Endothelial cell of umbilical vein (primary cell): Measurements from ENCODE around the gene RIT2. TPM values are rescaled to one million over a fixed set of nuclear protein-coding genes. Genes with fewer than 3 reads are reported as not detected.

Experiments used
- BruUV-seq: library from RNA; stranded (reverse); fragments of 400-500 nt; replicated peaks from 2 replicates; lab custom pipeline; 2021; lab: Mats Ljungman, UMichigan
- CTCF ChIA-PET: fragments of 300-600, 350-600 bp; sonication (Branson Sonifier 250); formaldehyde crosslinking; loops from one replicate; lab custom pipeline; 2021; ENCODE audit warnings: antibody characterized with exemption, inconsistent platforms; lab: Charles Lee
- POLR2A ChIA-PET: fragments of 300-600, 350-600 bp; sonication (Branson Sonifier 250); formaldehyde crosslinking; loops from one replicate; lab custom pipeline; 2021; ENCODE audit warnings: antibody characterized with exemption, inconsistent platforms; lab: Charles Lee
- DNase-seq: peaks from one replicate; pipeline ENCODE4 v3.0.0-alpha.2; 2011; ENCODE audit warnings: low read depth, low spot score
- FAIRE-seq: peaks from 2 replicates; lab custom pipeline; 2011; peaks lifted over from hg19 to GRCh38; lab: Jason Lieb, UNC
- H2AFZ ChIP-seq: 2 replicates; pipeline ENCODE4 v1.6.0; 2012; ENCODE audit warnings: low read depth, low read length, control low read depth, inconsistent platforms
- H3K27ac ChIP-seq: 2 replicates; pipeline ENCODE4 v1.5.1; 2011; ENCODE audit warnings: low read depth, mild to moderate bottlenecking, control low read depth, low read length, moderate library complexity; ENCODE audit not compliant: insufficient read depth
- H3K27me3 ChIP-seq, 2 experiments: 2 replicates each; pipeline versions ENCODE4 v1.6.0 to v1.6.1; 2011; ENCODE audit warnings: low read length in 2 of 2, mixed read lengths in 1 of 2; ENCODE audit not compliant: control insufficient read depth in 2 of 2, insufficient read depth in 2 of 2
- H3K36me3 ChIP-seq, 2 experiments: 2 replicates in 1 of 2; 3 replicates in 1 of 2; pipeline ENCODE4 v1.5.1; 2011; ENCODE audit warnings: low read length in 2 of 2, mild to moderate bottlenecking in 1 of 2, moderate library complexity in 1 of 2; ENCODE audit not compliant: control insufficient read depth in 2 of 2, insufficient read depth in 2 of 2; ENCODE audit errors: extremely low read depth in 1 of 2
- H3K4me1 ChIP-seq: 3 replicates; pipeline ENCODE4 v1.5.1; 2011; ENCODE audit warnings: mild to moderate bottlenecking, low read length; ENCODE audit not compliant: control insufficient read depth, insufficient read depth; ENCODE audit errors: extremely low read depth
- H3K4me2 ChIP-seq: 2 replicates; pipeline ENCODE4 v1.6.1; 2011; ENCODE audit warnings: low read length, control low read depth, mixed read lengths; ENCODE audit not compliant: insufficient read depth
- H3K4me3 ChIP-seq, 3 experiments: fragments of 200-600 bp in 1 of 3; sonication (generic), shearing (Covaris generic) in 1 of 3; replicated peaks in 1 of 3; 2 replicates each; pipeline ENCODE4 v1.5.1; 2011 to 2016; ENCODE audit warnings: control low read depth in 3 of 3, low read length in 3 of 3, mild to moderate bottlenecking in 2 of 3, inconsistent platforms in 1 of 3, low read depth in 1 of 3, moderate library complexity in 1 of 3; ENCODE audit not compliant: insufficient read depth in 1 of 3
- H3K79me2 ChIP-seq: 2 replicates; pipeline ENCODE4 v1.6.0; 2012; ENCODE audit warnings: low read length, inconsistent platforms; ENCODE audit not compliant: control insufficient read depth, insufficient read depth
- H3K9ac ChIP-seq: replicated peaks from 2 replicates; pipeline ENCODE3; 2011; ENCODE audit warnings: low read length, control low read depth; ENCODE audit not compliant: insufficient read depth; ENCODE audit errors: extremely low read depth
- H3K9me1 ChIP-seq: replicated peaks from 3 replicates; pipeline ENCODE4 v1.6.0; 2011; ENCODE audit warnings: mild to moderate bottlenecking, low read length; ENCODE audit not compliant: control insufficient read depth, insufficient read depth; ENCODE audit errors: extremely low read depth
- H3K9me3 ChIP-seq: replicated peaks from 2 replicates; pipeline ENCODE4 v1.5.1; 2012; ENCODE audit warnings: low read length, inconsistent platforms; ENCODE audit not compliant: control insufficient read depth, insufficient read depth
- H4K20me1 ChIP-seq: replicated peaks from 2 replicates; pipeline ENCODE3; 2011; ENCODE audit warnings: mild to moderate bottlenecking, low read length; ENCODE audit not compliant: control insufficient read depth, insufficient read depth; ENCODE audit errors: extremely low read depth
- CTCF ChIP-seq, 2 donors: IDR thresholded peaks; 1 replicate in 1 of 2; 2 replicates in 1 of 2; pipeline ENCODE4 v1.5.1; 2011; ENCODE audit warnings: low read length in 2 of 2, mild to moderate bottlenecking in 2 of 2, moderate library complexity in 2 of 2, control low read depth in 1 of 2, inconsistent platforms in 1 of 2, low read depth in 1 of 2; ENCODE audit not compliant: insufficient read depth in 1 of 2; ENCODE audit errors: extremely low read depth in 1 of 2
- EZH2 ChIP-seq: IDR thresholded peaks from 2 replicates; pipeline ENCODE4 v1.6.1; 2012; ENCODE audit warnings: borderline replicate concordance, low read depth, mild to moderate bottlenecking, moderate library complexity, low read length, inconsistent platforms; ENCODE audit not compliant: severe bottlenecking
- FOS ChIP-seq: IDR thresholded peaks from 2 replicates; pipeline ENCODE4 v1.6.1; 2011; ENCODE audit warnings: mild to moderate bottlenecking, low read length, moderate library complexity, borderline replicate concordance; ENCODE audit not compliant: insufficient read depth
- GATA2 ChIP-seq: IDR thresholded peaks from 2 replicates; pipeline ENCODE4 v1.7.0; 2011; ENCODE audit warnings: low read depth, mild to moderate bottlenecking, moderate library complexity, mixed read lengths, low read length; ENCODE audit not compliant: insufficient read length, insufficient read depth
- JUN ChIP-seq: IDR thresholded peaks from 2 replicates; pipeline ENCODE4 v1.6.1; 2011; ENCODE audit warnings: borderline replicate concordance, low read depth; ENCODE audit not compliant: insufficient read length, insufficient read depth
- MAX ChIP-seq: IDR thresholded peaks from 2 replicates; pipeline ENCODE4 v1.6.1; 2011; ENCODE audit not compliant: insufficient read depth, insufficient read length
- MYC ChIP-seq: IDR thresholded peaks from one replicate; pipeline ENCODE4 v1.6.1; 2011; ENCODE audit warnings: mild to moderate bottlenecking, low read depth, low read length
- POLR2A ChIP-seq: IDR thresholded peaks from 2 replicates; pipeline ENCODE4 v1.6.1; 2012; ENCODE audit warnings: low read depth, mild to moderate bottlenecking, control low read depth, low read length
- POLR2AphosphoS5 ChIP-seq: IDR thresholded peaks from 2 replicates; pipeline ENCODE4 v1.6.1; 2012; ENCODE audit warnings: low read depth, mild to moderate bottlenecking, control low read depth, low read length, moderate library complexity; ENCODE audit not compliant: insufficient read depth
- dilution Hi-C: fragments of 300-500 bp; cut with MboI; formaldehyde crosslinking; loops from one replicate; pipeline ENCODE4 v1.15.0; 2019; ENCODE audit warnings: low sequenced_read_pairs; ENCODE audit not compliant: extremely low pct_ligation_motif_present
- intact Hi-C: fragments of 100-400 bp; cut with micrococcal nuclease; formaldehyde crosslinking; loops from one replicate; pipeline ENCODE4 v1.10.0; 2022
- polyA plus RNA-seq, 4 experiments: library from polyadenylated mRNA; depleted of rRNA in 3 of 4; stranded (reverse) in 3 of 4; unstranded in 1 of 4; fragments of >200 nt; gene quantifications; 2 replicates each; pipeline versions ENCODE4 v1.2.1 to v1.2.3, GENCODE V29; 2011 to 2012; ENCODE audit warnings: missing spikeins in 1 of 4
- total RNA-seq: library from RNA; stranded (reverse); gene quantifications from 2 replicates; pipeline ENCODE4 v1.2.3, GENCODE V29; 2021

The RIT2 gene
- total and polyA plus RNA-seq, 2 donors (not counting 3 experiments of a cell fraction or from before 2014, with no cell fraction given), result not detected

- TF ChIP-seq MYC, result no peak
- no peak for TF ChIP-seq FOS
- no peak for TF ChIP-seq MAX
- no peak for TF ChIP-seq EZH2
- TF ChIP-seq CTCF (IDR thresholded peaks at IDR 0.05; ENCODE audit: extremely low read depth in 1 of 2, insufficient read depth in 1 of 2, low read depth in 1 of 2, low read length in 2 of 2), result no peak
- no peak for TF ChIP-seq POLR2A
- no peak for TF ChIP-seq POLR2AphosphoS5
- no peak for TF ChIP-seq GATA2
- no peak for TF ChIP-seq JUN
- intact Hi-C loops, result no loop called here
- ChIA-PET POLR2A (no interaction called here), CTCF (interaction anchor here (1.1 kb wide), 1 partner anchor 264 kb away, joined by 3 read pairs; no protein-coding TSS in a partner anchor)
- no TSS peak for BruUV-seq
- Histone ChIP-seq H3K4me3 (no peak overlapping the region), H3K36me3 (no peaks in the 10 kb centered on the region), H3K27me3 (no peaks in the 10 kb centered on the region), H4K20me1 (no peaks in the 10 kb centered on the region), H3K9ac (no peak overlapping the region), H3K4me2 (no peak overlapping the region), H3K9me1 (no peaks in the 10 kb centered on the region), H3K79me2 (no peaks in the 10 kb centered on the region), H2AFZ (no peak overlapping the region), H3K9me3 (no peaks in the 10 kb centered on the region), H3K27ac (no peak overlapping the region), H3K4me1 (no peaks in the 10 kb centered on the region)
- DNase-seq (no peak), FAIRE-seq (no peak)
- dilution Hi-C loops, result no loop called here
Observed at GRCh38 chr18:42860548-42860947, 254.9 kb downstream of the RIT2 start.
